Stimulated activated CD4-positive, alpha-beta T cell treated with anti-CD3 and anti-CD28 coated beads, Interleukin-12 subunit alpha, Interleukin-12 subunit beta, amount 100 ng/mL, for 48 hours (primary cell): ENCODE measurements around the gene NSUN6.

Experiments
- DNase-seq, 3 donors: peaks; one replicate each; pipeline ENCODE4 v3.0.0-alpha.2; 2020; ENCODE audit warnings: low read depth in 2 of 3, low spot score in 1 of 3

NSUN6 gene

DNA sequence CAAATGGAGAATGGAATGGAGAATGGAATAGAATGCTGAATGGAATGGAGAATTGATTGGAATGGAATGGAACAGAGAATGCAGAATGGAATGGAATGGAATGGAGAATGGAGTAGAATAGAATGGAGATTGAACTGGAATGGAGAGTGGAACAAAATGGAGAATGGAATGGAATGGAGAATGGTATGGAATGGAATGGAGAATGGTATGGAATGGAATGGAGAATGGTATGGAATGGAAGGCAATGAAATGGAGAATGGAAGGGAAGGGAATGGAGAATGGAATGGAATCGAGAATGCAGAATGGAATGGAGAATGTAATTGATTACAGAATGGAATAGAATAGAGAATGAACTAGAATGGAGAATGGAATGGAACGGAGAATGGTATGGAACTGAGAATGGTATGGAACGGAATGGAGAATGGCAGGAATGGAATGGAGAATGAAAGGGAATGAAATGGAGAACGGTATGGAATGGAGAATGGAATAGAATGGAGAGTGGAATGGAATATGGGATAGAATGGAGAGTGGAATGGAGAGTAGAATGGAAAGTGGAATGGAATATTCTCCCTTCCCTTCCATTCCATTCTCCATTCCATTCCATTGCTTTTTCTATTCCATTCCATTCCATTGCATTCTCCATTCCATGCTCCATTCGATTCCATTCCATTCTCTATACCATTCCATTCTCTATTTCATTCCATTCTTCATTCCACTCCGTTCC lies 88.2 kb downstream of the NSUN6 start:
- DNase-seq, result no peak

DNA sequence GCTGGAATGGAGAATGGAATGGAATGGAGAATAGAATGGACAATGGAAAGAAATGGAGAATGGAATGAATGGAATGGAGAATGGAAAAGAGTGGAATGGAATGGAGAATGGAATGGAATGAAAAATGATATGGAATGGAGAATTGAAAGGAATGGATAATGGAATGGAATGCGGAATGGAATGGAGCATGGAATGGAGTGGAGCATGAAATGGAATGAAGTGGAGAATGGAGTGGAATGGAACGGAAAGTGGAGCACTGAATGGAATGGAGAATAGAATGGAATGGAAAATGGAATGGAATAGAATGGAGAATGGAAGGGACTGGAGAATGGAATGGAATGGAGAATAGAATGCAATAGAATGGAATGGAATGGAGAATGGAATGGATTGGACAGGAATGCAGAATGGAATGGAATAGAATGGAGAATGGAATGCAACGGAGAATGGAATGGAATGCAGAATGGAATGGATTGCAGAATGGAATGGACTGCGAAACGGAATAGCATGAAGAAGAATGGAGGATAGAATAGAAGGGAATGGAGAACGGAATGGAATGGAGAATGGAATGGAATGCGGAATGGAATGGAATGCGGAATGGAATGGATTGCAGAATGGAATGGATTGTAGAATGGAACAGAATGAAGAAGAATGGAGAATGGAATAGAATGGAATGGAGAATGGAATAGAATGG lies 89.4 kb downstream of the NSUN6 start:
- no peak for DNase-seq

DNA sequence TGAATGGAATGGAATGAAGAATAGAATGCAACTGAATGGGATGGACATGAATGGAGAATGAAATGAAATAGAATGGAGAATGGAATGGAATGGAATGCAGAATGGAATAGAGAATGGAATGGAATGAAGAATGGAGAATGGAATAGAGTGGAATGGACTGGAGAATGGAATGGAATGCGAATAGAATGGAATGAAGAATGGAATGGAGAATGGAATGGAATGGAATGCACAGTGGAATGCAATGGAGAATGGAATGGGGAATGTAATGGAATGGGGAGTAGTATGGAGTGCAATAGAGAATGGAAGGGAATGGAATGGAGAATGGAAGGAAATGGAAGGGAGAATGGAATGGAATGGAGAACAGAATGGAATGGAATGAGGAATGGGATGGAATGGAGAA lies 93.4 kb downstream of the NSUN6 start:
- no peak for DNase-seq

DNA sequence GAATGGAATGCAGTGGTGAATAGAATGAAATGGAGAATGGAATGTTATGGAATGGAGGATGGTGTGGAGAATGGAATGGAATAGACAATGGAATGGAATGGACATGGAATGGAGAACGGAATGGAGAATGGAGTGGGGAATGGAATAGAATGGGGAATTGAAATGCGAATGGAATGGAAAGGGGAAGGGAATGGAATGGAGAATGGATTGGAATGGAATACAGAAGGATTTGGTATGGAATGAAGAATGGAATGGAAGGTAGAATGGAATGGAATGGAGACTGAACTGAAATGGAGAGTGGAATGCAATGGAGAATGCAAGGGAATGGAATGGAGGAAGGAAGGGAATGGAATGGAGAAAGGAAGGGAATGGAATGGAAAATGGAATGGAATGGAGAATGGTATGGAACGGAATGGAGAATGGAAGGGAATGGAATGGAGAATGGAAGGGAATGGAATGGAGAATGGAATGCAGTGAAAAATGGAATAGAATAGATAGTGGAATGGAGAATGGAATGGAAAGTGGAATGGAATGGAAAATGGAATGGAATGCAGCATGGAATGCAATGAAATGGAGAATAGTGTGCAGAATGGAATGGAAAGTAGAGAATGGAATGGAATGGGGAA lies 94.8 kb downstream of the NSUN6 start:
- DNase-seq, result no peak

DNA sequence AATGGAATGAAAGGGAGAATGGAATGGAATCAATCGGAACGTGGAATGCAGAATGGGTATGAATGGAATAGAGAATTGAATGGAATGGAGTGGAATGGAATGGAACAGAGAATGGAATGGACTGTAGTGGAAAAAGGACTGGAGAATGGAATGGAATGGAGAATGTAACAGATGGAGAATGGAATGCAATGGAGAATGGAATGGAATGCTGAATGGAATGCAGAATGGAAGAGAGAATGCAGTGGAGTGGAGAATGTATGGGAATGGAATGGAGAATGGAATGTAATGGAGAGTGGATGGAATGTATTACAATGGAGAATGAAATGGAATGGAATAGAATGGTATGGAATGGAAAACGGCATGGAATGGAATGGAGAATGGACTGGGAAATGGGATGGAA lies 96.9 kb downstream of the NSUN6 start:
- no peak for DNase-seq

DNA sequence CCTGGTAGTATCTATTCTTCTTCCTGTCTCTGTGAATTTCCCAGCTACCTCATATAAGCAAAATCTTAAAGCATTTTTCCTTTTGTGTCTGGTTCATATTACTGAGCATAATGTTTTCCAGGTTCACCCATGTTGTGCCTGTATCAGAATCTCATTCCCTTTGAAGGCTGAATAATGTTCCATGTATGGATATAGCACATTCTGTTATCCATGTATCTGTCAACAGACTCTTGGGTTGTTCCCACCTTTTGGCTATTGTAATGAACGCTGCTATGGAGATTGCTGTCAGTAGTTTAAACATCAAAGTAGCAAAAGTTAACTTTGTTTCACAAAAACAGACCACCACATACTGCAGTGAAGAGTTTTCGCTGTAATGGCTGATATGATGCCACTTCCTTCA lies 99.9 kb downstream of the NSUN6 start:
- DNase-seq, result no peak

DNA sequence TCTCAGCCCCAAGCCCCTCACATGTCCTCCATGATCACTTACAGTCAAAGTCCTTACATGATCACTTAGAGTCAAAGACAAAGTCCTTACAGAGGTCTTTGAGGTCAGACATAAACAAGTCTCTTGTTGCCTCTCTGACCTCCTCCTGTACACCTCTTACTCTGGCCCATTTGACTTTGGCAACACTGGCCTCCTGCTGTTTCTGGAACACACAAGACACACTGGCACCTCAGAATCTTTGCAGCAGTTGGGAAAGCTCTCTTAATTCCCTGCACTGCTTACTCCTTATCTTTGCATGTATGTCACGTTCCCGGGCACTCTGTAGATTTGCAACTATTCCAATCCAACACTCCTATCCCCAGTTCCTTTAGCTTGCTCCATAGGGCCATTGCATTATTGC lies 102.3 kb downstream of the NSUN6 start:
- DNase-seq, result no peak

DNA sequence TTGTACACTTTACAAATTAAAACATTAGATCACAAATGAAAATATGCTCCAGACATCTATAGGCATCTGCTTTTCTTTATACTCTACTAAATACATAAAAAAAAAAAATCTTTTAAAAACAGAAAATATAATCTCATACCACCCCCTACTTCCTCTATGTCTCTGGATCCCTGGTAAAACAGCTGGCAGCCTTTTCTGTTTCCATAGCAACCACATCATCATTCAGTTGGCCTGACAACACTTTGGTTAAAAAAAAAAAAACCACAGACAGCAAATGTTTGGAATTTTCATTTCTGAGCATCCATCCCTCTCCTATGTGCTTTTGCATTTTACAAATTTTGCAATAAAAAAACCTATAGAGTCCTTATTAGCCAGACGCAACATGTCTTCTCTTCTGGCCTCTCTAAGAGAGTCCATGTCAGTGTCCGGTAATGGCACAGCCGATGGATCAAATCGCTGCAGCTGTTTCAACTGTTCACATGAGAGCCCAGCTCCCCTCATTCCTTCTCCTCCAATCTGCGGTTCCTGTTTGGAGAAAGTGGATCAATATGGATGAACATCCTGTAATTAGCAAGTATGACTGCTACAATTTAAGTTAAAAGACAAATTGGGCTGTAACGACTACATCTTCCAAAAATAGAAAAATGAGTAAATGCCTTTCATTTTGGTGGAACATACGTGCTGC lies 105.6 kb downstream of the NSUN6 start:
- DNase-seq, result no peak

DNA sequence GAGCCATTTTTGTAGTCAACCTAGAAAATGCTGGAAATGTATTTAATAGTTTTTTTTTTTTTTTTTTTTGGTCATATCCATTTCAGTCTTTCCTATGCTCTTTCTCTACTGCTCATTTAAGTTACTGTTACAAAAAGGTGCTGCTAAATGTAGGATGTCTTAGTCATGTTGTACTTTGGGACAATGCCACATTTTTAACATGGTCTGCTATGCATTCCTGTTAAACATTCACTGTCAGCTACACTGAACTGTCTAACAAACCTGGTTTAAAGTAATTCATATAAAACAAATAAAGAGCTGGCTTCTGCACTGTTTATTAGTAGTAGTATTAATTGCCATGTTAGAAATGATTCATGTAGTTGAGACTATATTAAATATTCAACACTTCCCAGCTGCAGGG lies 108.6 kb downstream of the NSUN6 start:
- DNase-seq, result no peak

DNA sequence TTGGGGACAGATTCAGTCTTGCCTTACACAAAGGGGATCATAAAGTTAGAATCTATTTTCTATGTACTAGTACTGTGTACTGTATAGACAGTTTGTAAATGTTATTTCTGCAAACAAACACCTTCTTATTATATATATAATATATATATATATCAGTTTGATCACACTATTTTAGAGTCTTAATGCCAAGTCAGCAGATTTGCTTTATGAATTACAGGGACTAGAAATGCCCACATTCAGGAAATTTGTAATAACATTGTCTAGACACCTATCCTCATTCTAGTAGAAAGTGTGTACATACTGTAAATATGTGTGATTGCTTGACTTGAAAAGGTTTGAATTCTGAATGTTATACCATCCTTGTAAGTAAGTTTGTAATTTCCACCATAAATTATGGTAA lies 111.2 kb downstream of the NSUN6 start:
- no peak for DNase-seq

DNA sequence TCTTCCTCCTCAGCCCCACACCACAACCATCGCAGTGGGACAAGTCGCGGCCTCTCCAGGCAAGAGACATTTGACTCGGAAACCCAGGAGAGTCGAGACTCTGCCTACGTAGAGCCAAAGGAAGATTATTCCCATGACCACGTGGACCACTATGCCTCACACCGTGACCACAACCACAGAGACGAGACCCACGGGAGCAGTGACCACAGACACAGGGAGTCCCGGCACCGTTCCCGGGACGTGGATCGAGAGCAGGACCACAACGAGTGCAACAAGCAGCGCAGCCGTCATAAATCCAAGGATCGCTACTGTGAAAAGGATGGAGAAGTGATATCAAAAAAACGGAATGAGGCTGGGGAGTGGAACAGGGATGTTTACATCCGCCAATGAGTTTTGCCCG lies 112.1 kb downstream of the NSUN6 start:
- DNase-seq, result no peak

DNA sequence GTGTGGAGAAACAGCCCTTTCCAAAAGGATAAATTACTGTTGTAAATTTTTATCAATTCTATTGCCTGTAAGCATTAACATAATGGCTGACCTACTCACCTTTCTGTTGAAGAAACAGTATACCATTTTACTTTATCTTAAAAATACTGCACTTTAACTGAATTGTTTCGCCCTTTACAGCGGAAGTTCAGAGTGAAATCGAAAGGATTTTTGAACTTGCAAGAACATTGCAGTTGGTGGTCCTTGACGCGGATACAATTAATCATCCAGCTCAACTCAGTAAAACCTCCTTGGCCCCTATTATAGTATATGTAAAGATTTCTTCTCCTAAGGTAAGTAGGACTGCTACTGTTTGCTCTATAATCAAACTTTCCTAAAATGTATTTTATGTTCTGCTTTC lies 117.5 kb downstream of the NSUN6 start:
- DNase-seq, result no peak

DNA sequence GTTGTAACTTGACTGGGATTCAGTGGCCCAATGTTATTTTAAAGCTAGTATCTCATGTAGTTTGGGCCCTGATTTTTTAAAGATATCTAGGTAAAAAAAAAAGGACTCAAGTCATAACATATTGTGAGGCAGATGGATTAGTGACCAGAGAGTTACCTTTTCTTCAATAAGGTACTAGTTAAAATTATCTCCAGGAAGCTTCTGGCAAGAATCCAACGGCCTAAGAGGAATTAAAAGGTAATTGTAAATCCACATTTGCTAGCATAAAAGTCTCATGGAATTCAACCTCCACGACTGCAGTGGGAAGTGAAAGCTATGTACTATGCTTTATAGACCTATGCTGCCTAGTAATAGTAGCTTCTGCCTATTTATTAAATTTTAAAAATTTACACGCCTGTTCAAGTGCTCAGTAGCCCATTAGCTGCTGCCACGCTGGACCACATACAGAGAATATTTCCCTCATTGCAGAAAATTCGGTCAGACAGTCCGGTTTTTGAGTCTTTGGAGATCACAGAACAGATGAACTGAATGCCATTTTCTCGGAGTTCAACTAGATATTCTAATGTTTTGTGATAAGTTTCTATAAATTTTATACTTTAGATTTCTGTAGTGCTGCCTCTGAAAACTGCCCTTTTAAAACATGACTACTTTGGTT lies 118.4 kb downstream of the NSUN6 start:
- no peak for DNase-seq

DNA sequence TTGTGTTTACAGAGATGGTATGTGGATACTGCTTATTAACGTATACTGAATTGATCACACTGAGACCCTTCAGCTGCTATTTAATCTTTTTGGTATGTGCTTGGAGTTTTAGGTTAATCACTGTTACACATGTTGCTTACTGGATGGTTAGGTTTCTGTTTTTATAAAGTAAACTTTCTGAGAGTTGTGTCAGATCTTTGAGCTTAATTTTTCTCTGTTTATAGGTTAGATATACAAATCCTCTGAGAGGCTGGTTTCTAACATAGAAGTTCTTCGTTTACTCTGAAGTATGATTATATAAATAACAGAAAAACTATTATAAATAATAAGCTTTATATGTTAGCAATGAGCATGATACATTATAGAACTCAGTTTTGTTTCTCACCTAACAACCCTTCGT lies 123.1 kb downstream of the NSUN6 start:
- DNase-seq, result no peak

DNA sequence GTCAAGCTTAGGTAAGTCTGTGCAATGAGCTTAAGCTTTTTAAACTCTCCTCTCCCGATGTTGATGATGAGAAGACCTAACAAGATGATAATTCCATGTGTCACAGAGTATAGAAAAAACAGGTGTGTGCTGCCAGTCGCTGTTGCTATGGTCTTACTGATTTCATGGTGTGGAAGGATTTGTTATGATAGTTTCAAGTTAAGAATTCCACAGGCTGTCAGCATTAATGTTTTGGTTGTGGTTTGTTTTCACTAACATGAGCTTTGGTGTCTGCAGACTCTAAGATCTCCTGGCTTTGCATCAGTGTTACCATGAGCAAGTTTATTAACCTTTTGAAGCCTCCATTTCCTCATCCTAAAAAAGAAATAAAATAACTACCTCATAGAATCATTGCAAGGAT lies 123.7 kb downstream of the NSUN6 start:
- no peak for DNase-seq

DNA sequence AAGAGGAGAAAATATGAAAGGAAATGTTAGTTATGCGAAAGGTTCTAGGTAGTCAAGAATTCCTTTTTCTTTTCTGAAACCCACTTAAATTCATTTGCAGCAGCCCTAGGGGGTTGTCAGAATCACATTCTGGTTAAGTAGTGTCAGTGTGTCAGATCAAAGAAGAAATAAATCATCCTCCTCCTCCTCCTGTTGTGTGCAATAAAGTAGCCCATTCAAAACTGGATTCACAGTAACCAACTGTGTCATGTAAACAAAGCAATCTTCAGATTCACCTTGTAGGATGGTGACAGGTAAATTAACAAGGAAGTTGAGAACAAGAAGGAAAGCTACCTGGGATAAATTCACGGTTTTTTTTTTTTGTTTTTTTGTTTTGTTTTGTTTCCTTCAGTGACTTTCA lies 127.5 kb downstream of the NSUN6 start:
- no peak for DNase-seq

DNA sequence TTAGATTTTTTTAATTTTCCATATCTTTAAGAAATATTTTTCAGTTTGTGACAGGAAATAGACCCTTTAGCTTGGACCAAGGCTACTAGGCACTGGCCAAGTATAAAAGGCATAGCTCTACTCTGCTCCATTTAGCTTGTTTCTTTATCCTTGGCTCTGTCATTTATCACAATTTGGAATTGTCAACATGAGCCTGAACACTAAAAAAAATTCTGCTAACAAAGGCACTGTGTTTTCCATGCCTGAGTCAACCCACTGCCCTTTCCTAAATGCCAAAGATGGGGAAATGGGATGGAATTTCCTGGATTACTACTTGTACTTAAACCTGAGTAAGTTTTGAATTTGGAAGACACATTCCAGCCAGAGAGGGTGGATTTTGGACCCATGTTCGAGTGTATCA lies 128.4 kb downstream of the NSUN6 start:
- no peak for DNase-seq

DNA sequence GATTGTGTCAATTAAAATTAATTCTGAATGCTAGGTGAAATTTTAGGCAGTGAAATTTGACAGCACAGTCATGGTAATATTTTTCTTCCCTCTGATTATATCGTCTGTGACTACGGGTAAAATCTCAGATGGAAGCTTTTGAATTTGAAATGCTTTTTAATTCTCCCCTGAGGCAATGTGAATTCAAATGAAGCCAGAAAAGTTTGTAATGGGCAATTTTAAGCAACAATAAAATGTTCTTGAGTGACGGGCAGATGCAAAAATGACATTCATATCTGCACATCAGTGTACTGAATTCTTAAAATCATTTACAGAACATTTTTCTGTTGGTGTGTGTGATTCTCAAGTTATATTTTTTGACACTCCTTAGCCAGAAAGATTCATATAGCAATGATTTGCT lies 134.5 kb downstream of the NSUN6 start:
- DNase-seq, result no peak

DNA sequence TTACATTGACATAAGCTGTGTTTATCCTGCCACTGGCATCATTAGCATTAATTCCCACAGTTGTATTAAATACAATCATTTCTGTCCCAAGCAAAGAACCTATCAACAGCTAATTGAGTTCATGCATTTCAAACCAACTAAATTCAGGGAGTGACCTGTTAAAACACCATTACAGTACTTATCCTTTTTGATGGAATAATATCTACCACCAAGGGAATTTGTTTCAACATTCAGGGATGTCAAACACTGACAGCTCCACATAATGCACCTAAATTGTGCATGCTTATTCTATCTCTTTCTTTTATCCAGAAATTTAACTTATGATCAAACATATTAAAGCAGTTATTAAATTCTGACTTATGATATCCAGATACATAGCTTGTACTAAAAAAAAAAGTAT lies 136.8 kb downstream of the NSUN6 start:
- DNase-seq, result no peak

DNA sequence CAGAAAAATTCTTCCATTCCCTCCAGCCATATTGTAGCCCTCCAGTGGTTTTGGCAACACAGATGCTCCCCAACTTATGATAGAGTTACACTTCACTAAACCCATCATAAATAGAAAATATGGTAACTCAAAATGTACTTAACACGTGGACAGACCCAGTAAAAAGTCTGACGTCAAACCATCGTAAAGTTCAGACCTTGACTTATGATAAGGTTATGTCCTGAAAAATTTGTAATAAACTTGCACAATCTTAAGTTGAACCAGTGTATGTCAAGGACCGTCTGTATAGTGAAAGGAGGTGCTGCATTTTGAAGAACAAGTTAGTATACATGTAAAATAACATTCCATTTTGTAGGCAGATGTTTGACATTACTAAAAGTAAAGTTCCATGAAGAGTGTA lies 142.8 kb downstream of the NSUN6 start:
- no peak for DNase-seq

DNA sequence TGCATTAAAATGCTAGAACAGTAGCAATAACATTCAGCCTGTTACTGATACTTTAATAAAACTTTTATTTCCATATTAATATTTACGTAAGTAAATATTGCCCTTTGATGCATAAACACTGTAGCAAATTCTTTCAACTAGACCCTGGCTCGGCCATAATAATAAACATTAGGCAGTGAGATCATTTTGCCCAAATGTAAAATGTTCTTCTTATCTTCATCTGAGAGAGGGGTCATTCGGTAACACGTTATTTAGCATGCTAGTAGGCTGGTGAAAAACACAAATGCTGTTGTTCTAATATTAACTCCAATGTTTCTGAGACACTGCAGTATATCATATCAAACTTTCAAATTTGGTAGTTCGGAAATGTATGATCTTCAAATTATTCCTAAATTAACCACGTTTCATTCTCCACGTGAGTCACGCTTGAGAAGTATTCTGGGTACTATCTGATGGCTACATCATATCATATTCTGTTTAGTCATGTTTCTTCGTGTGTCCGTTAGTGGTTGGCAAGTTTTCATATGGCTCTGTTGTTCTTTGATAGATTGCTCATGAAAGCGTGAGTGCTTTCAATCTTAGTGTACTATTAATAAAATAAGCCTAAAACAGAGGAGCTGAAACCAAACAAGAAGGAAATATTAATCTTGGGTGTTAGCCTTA lies 145.8 kb downstream of the NSUN6 start:
- no peak for DNase-seq
